ENCODE measurements around the gene AKNA.
"Not testable (repeated sequence)": the region's sequence is repeated elsewhere in the genome, so short reads cannot be mapped to it uniquely, and the experiment has no call there.

The AKNA gene

DNA sequence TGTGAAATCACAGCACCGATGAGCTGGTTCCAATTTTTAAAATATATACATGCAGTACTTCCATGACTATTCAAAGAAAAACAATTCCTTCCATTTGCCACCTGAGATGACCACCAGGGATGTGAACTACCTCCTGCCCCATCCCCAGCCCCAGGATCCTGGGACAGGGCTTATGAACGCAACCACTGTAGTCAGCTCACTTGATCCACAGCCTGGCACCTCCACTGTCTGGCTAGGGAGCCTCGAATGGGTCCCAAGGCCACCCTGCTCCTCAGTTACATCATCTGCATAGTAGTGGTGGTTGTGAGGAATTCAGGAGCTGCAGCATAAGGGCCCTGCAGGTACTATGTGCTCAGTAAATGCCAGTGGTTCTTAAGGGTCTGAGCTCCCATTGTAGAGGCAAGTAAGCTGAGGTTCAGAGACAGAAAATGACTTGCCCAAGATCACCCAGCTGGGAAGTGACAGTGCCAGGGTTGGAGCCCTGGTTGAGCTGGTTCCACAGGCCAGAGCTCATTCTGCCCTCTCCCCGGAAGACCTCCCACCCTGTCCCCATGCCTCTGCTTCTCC is 55.2 kb downstream of the AKNA start:
- not testable (repeated sequence) for DNase-seq

DNA sequence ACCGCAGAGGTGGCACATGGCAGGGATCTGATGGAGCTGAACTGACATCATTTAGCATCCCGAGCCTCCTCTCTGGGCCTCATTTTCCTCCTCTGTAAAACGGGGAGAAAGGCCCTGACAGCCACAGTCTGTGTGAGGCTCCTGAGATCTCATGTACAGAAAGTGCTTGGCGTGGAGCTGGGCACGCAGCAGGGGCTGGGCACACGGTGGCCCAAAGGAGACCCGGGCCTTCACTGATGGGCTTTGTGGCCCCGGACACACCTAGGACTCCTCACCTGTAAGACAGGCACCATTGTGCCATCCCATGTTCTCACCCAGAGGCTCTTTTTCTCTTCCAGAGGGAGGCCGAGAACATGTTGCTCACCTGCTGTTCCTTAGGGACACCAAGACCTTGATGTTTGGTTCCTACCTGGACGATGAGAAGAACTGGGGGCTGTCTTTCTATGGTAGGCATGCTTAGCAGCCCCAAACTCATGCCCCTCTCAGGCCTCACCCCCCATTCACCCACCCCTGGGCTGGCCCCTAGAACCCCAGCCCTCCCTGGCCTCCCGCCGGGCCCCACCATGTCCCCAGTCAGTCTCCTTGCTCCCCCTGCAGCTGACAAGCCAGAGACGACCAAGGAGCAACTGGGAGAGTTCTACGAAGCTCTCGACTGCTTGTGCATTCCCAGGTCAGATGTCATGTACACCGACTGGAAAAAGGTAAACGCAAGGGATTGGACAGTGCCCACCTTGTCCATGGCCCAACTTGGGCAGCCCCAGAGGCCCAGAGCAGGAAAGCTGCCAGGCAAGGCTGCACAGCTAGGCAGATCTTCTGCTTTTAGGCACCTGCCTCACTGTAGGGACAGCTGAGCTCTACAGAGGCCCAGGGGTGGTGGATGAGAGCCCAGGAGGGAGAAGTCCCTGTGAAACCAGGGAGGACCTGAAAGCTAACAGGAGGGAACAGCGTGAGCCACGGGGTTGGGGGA is 56.3 kb downstream of the AKNA start:
- not testable (repeated sequence) for DNase-seq

DNA sequence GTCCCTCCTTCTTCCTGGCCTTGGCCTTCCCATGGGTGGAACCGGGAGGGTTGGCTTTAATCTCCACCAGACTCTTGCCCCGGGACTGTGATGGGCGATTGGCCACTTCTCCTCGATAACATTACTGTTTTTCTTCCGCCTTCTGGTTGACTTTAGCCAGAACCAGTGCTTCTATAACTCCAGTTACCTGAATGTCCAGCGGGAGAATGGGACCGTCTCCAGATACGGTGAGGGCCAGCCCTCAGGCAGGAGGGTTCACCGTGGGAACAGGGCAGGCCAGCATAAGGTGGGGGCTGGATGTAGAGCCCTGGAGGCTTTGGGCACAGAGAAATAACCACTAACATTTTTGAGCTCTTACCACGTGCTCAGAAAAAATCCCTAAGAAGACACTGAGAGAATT is 57.1 kb downstream of the AKNA start:
- no peak for DNase-seq

DNA sequence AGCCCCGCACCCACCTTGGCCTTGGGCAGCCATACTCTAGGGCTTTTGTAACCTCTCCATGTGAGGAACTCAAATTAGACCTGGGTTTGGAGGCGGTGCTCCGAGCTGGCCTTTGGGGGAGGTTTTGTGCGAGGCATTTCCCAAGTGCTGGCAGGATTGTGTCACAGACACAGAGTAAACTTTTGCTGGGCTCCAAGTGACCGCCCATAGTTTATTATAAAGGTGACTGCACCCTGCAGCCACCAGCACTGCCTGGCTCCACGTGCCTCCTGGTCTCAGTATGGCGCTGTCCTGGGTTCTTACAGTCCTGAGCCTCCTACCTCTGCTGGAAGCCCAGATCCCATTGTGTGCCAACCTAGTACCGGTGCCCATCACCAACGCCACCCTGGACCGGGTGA is 58.2 kb downstream of the AKNA start, which contains the start of gene ORM2:
Gene ORM2 (plus strand): TSS at position 245 of the 398 bp plus-strand sequence. CDS start 36 bp downstream, at position 281.
- not testable (repeated sequence) for DNase-seq

DNA sequence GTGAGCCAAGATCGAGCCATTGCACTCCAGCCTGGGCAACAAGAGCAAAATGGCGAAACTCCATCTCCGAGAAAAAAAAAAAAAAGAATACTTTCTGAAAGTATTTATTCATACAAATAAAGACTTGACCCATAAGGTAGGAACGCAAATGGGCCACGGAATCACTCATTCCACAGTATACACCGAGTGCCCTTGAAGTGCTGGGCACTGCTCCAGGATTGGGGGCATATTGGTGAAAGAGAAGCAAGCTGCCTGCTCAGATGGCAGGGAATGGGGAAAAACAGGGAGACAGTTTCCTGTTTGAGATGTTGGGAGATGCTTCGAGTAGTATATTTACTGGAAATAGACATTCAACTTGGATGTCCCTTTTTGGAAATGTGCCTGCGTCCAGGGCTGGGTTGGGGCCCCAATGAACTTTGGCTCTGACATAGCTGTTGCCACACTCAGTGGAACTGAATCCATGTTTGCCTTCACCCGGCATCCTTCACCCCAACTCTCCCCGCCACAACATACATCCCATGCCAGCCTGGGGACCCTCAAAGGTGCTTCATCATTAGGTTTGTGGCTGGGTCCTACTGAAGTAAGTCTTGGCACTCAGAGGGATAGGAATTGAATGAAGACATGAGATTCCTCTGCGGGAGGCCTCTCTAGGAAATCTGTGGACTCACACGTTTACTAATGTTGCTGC is 58.7 kb downstream of the AKNA start:
- DNase-seq = not testable (repeated sequence)

DNA sequence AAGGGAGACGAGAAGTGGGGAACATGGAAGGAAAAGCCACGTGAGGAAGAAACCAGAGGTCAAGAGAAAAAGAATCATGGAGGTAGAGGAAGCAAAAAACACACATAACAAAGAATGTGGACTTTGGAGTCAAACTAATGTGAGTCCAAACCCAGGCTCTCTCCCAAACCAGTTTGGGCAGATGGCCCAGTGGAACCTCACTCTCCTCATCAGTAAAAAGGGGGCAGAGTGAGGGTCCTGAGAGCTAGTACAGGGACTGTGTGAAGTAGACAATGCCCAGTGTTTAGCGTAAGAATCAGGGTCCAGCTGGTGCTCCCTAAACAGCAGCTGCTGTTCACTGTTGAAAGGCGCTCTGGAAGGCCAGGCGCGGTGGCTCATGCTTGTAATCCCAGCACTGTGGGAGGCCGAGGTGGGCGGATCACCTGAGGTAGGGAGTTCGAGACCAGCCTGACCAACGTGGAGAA is 59.4 kb downstream of the AKNA start:
- DNase-seq = not testable (repeated sequence)

DNA sequence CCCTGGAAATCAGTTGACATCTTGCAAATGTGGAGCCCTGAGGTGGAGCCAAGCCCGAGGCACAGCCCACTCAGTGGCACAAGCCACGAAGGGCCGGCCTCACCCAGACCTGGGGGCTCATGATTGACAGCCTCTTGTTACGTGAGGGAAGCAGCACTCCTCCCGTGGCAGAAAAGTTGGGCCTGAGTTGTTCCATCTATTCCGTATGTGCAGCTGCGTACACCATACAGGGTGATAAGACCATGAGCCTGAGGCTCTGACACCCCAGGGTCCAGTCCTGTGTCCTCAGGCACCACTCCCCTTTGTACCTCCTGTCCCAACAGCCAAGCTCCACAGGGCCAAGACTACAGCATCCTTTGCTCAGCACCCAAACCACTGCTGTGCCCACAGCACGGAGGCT is 60.0 kb downstream of the AKNA start:
- no peak for DNase-seq

DNA sequence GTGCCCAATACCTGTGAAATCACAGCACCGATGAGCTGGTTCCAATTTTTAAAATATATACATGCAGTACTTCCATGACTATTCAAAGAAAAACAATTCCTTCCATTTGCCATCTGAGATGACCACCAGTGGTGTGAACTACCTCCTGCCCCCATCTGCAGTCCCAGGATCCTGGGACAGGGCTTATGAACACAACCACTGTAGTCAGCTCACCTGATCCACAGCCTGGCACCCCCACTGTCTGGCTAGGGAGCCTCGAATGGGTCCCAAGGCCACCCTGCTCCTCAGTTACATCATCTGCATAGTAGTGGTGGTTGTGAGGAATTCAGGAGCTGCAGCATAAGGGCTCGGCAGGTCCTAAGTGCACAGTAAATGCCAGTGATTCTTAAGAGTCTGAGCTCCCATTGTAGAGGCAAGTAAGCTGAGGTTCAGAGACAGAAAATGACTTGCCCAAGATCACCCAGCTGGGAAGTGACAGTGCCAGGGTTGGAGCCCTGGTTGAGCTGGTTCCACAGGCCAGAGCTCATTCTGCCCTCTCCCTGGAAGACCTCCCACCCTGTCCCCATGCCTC is 62.0 kb downstream of the AKNA start:
- DNase-seq = not testable (repeated sequence)

DNA sequence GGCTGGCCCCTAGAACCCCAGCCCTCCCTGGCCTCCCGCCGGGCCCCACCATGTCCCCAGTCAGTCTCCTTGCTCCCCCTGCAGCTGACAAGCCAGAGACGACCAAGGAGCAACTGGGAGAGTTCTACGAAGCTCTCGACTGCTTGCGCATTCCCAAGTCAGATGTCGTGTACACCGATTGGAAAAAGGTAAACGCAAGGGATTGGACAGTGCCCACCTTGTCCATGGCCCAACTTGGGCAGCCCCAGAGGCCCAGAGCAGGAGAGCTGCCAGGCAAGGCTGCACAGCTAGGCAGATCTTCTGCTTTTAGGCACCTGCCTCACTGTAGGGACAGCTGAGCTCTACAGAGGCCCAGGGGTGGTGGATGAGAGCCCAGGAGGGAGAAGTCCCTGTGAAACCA is 62.8 kb downstream of the AKNA start:
- not testable (repeated sequence) for DNase-seq

DNA sequence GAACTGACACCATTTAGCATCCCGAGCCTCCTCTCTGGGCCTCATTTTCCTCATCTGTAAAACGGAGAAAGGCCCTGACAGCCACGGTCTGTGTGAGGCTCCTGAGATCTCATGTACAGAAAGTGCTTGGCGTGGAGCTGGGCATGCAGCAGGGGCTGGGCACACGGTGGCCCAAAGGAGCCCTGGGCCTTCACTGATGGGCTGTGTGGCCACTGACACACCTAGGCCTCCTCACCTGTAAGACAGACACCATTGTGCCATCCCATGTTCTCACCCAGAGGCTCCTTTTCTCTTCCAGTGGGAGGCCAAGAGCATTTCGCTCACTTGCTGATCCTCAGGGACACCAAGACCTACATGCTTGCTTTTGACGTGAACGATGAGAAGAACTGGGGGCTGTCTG is 63.3 kb downstream of the AKNA start:
- DNase-seq = no peak

DNA sequence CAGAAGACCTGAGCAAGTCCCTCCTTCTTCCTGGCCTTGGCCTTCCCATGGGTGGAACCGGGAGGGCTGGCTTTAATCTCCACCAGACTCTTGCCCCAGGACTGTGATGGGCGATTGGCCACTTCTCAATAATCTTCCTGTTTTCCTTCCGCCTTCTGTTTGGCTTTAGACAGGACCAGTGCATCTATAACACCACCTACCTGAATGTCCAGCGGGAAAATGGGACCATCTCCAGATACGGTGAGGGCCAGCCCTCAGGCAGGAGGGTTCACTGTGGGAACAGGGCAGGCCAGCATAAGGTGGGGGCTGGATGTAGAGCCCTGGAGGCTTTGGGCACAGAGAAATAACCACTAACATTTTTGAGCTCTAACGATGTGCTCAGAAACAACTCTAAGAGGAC is 63.9 kb downstream of the AKNA start:
- DNase-seq = not testable (repeated sequence)

DNA sequence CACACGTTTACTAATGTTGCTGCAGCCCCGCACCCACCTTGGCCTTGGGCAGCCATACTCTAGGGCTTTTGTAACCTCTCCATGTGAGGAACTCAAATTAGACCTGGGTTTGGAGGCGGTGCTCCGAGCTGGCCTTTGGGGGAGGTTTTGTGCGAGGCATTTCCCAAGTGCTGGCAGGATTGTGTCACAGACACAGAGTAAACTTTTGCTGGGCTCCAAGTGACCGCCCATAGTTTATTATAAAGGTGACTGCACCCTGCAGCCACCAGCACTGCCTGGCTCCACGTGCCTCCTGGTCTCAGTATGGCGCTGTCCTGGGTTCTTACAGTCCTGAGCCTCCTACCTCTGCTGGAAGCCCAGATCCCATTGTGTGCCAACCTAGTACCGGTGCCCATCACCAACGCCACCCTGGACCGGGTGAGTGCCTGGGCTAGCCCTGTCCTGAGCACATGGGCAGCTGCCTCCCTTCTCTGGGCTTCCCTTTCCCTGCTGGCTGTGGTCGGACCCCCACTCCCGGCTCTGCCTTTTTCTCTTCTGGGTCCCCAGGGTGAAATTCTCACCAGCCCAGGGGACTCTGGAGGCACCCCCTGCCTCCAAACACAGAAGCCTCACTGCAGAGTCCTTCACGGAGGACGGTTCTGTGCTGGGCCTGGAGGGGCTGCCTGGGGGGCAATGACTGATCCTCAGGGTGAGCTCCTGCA is 64.8 kb downstream of the AKNA start, which contains the start of gene ORM1:
Gene ORM1 (plus strand): TSS at position 268 of the 701 bp plus-strand sequence. CDS start 36 bp downstream, at position 304.
- not testable (repeated sequence) for DNase-seq

DNA sequence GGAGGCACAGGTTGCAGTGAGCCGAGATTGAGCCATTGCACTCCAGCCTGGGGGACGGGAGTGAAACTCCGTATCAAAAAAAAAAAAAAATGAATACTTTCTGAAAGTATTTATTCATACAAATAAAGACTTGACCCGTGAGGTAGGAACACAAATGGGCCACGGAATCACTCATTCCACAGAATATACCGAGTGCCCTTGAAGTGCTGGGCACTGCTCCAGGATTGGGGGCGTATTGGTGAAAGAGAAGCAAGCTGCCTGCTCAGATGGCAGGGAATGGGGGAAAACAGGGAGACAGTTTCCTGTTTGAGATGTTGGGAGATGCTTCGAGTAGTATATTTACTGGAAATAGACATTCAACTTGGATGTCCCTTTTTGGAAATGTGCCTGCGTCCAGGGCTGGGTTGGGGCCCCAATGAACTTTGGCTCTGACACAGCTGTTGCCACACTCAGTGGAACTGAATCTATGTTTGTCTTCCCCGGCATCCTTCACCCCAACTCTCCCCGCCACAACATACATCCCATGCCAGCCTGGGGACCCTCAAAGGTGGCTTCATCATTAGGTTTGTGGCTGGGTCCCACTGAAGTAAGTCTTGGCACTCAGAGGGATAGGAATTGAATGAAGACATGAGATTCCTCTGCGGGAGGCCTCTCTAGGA is 65.5 kb downstream of the AKNA start:
- DNase-seq = not testable (repeated sequence)

DNA sequence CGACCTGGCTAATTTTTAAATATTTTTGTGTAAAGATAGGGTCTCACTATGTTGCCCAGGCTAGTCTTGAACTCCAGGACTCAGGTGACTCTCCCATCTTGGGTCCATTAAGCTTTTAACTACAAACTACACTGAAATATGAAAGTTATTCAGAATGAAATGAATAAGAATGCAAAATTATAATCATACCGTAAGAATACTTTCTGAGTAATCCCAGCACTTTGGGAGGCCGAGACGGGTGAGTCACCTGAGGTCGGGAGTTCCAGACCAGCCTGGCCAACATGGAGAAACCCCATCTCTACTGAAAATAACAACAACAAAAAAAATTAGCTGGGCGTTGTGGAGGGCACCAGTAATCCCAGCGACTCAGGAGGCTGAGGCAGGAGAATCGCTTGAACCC is 66.0 kb downstream of the AKNA start:
- DNase-seq = no peak

DNA sequence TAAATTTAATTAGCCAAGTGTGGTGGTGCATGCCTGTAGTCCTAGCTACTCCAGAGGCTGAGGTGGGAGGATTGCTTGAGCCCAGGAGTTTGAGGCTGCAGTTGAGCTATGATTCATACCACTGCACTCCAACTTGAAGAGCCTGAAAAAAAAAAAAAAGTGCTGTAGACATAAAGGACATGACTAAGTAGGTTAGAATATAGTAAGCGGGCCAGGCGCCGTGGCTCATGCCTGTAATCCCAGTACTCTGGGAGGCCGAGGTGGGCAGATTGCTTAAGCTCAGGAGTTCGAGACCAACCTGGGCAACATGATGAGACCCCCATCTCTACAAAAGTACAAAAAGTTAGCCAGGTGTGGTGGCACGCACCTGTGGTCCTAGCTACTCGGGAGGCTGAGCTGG is 67.1 kb downstream of the AKNA start:
- not testable (repeated sequence) for DNase-seq

DNA sequence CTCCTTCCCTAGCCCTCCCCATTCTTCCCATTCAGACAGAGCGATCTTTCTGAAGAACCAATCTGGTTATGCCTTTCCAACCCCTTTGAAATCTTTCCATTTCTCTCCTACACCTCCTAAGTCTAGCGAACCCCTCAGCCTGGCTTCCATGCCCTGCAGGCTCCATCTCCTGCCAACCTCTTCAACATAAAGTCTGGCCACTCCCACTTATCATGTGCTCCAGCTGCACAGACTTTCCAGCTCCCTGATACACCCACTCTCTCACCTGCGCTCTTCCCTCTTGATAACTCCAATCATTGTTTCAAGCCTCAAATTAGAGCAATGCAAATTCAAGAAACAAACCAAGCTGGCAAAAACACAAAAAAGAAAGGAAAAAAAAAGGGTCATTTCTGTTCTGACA is 68.6 kb downstream of the AKNA start:
- no peak for DNase-seq

DNA sequence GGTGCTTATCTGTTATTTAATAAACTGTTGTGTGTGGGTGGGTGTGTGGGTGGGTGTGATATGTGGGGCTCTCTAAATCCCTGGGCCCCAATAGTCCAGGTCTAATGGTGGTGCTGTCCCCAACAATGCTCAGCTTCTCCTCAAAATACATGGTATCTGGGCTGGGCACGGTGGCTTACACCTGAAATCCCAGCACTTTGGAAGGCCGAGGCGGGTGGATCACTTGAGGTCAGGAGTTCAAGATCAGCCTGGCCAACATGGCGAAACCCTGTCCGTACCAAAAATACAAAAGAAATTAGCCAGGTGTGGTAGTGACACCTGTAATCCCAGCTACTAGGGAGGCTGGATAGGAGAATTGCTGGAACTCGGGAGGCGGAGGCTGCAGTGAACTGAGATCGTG is 69.4 kb downstream of the AKNA start:
- DNase-seq = no peak

DNA sequence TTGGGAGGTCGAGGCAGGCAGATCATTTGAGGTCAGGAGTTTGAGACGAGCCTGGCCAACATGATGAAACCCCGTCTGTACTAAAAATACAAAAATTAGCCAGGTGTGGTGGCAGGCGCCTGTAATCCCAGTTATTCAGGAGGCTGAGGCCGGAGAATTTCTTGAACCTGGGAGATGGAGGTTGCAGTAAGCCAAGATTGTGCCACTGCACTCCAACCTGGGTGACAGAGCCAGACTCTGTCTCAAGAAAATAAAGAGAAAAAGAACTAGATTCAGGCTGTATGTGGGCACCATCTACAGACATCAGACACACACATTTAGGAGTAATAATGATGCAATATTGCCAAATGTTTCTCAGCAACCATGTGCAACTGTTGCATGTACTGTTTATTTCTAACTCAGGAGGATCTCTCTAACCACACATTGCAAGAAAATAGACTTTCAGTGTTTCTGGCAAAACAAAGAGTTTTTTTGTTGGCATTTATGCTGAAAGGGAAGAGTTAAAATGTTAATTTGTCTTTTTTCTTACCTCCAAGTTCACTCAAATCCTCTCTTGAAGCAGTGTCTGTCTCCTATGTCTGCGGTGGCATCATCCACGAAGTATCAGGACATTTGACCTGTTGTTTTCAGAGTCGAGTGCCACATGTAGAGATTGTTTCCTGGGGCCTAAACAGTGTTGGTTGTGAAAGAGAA is 70.0 kb downstream of the AKNA start:
- DNase-seq = no peak

DNA sequence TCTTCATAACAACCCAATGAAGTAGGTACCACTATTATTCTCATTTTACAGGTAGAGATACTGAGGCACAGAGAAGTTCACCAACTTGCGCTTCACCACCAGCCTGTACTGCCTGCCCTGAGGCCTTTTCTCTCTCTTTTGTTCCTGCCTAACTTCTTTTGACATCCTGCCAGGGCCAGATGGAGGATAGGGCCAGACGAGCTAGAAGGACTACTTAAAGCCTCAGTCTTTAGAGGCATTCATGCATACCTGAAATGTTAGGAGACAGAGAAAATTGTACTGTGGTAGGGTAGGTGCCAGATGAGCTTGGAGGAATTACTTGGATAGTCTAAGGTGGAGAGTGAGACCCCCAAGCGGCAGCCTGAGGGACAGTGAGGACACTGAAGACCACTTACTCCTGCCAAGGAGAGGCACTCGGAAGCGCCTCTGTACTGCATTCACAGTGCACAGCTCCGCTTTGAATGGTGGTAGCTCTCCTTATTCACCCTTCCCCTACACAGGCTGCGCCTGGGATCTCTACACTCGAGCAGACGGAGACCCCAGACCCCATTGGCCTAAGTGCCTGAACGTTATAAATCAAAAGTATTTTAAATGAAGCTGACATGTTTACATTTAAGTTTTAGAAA is 71.1 kb downstream of the AKNA start:
- no peak for DNase-seq

DNA sequence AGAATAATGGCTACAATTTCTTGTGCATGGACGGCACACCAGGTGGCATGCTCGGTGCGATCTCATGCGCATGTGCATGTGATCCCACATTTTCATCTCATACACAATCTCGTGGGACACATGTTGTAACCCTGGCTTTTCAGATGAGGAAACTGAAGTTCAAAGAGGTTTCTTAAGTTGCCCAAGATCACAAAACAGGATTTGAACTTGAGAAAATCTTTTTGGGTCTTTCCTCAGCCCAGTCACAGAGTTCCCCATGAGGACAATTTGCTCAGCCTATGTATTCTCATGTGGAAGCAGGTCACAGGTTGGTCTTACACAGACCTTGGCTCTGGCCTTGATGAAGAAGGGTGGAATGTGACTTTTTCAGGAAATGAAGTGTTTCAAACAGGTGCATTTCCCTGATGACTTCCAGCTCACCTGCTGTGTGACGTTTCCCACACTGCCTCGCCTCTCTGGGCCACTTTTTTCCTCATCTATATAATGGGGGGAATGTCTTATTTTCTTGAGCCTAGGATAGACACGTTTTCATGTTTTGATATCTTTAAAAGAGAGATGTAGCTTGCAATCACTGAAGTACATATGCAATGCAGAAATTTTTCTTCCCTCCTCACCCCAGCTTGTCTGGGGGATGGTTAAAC is 71.9 kb downstream of the AKNA start:
- DNase-seq = no peak

Measured in activated CD8-positive, alpha-beta memory T cell treated with anti-CD3 and anti-CD28 coated beads, Interleukin-2, amount 50 U/mL, for 4 hours (primary cell).